ENCODE data around the gene TAF4B.

GRCh38 chr18:26403491-26403890 is 177.2 kb downstream of the TAF4B start:
- TF ChIP-seq, protein P1, sequence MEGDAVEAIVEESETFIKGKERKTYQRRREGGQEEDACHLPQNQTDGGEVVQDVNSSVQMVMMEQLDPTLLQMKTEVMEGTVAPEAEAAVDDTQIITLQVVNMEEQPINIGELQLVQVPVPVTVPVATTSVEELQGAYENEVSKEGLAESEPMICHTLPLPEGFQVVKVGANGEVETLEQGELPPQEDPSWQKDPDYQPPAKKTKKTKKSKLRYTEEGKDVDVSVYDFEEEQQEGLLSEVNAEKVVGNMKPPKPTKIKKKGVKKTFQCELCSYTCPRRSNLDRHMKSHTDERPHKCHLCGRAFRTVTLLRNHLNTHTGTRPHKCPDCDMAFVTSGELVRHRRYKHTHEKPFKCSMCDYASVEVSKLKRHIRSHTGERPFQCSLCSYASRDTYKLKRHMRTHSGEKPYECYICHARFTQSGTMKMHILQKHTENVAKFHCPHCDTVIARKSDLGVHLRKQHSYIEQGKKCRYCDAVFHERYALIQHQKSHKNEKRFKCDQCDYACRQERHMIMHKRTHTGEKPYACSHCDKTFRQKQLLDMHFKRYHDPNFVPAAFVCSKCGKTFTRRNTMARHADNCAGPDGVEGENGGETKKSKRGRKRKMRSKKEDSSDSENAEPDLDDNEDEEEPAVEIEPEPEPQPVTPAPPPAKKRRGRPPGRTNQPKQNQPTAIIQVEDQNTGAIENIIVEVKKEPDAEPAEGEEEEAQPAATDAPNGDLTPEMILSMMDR (IDR thresholded peaks at IDR 0.05 in 4 of 5, conservative IDR thresholded peaks at IDR 0.05 in 1 of 5): no peak
- TF ChIP-seq POLR2A (IDR thresholded peaks at IDR 0.05): no peak

Data from gastrocnemius medialis (tissue), 4 donors.